Heart right ventricle (tissue), 16 donors: ENCODE data around the gene BRIP1. TPM values are rescaled to one million over a fixed set of nuclear protein-coding genes. Genes with fewer than 3 reads are reported as not detected.
"Not testable (repeated sequence)": the region's sequence is repeated elsewhere in the genome, so short reads cannot be mapped to it uniquely, and the experiment has no call there.

Experiments
- ATAC-seq, 8 donors: fragments of 200-7000 bp; cut with Tn5 transposase; one replicate each; pipeline ENCODE4 v1.9.1; 2020; ENCODE audit warnings: mild to moderate bottlenecking in 8 of 8, moderate library complexity in 8 of 8, moderate number of reproducible peaks in 1 of 8
- DNase-seq, 2 donors: peaks; one replicate each; pipeline ENCODE4 v3.0.0-alpha.2; 2020
- H3K27ac ChIP-seq, 10 donors: fragments of 200-600 bp; sonication (generic) in 2 of 10; one replicate each; pipeline versions ENCODE4 v1.5.0 to v1.8.0; 2020 to 2022; ENCODE audit warnings: mild to moderate bottlenecking in 3 of 10
- H3K27me3 ChIP-seq, 7 donors: fragments of 200-600 bp; one replicate each; pipeline ENCODE4 v1.8.0; 2021 to 2022; ENCODE audit warnings: mild to moderate bottlenecking in 2 of 7
- H3K36me3 ChIP-seq, 9 donors: fragments of 200-600 bp; sonication (generic) in 1 of 9; one replicate each; pipeline versions ENCODE4 v1.5.0 to v1.8.0; 2020 to 2022; ENCODE audit warnings: mild to moderate bottlenecking in 2 of 9
- H3K4me1 ChIP-seq, 9 donors: fragments of 200-600 bp; sonication (generic) in 1 of 9; one replicate each; pipeline versions ENCODE4 v1.5.0 to v1.8.0; 2020 to 2022; ENCODE audit warnings: mild to moderate bottlenecking in 4 of 9
- H3K4me3 ChIP-seq, 10 donors: fragments of 200-600 bp; sonication (generic) in 2 of 10; one replicate each; pipeline versions ENCODE4 v1.5.0 to v1.8.0; 2020 to 2022; ENCODE audit warnings: mild to moderate bottlenecking in 7 of 10, moderate library complexity in 2 of 10
- H3K9me3 ChIP-seq, 11 donors: fragments of 200-600 bp in 10 of 11; sonication (generic) in 2 of 11; one replicate each; pipeline versions ENCODE4 v1.5.0 to v1.8.0; 2013 to 2022; ENCODE audit warnings: mild to moderate bottlenecking in 2 of 11, control low read depth in 1 of 11, moderate library complexity in 1 of 11
- WGBS, 2 donors: extraction: QIAGEN DNeasy Blood & Tissue Kit; methylation state at CpG; one replicate each; pipeline ENCODE4 v1.1.7; 2013; ENCODE audit warnings: inconsistent platforms in 1 of 2; 5-methylcytosine and 5-hydroxymethylcytosine counted together
- intact Hi-C, 10 donors: fragments of 100-400 bp; cut with DNase I; formaldehyde crosslinking; loops; one replicate each; pipeline versions ENCODE4 v1.11.1 to v1.14.2; 2022
- polyA plus RNA-seq, 2 donors: library from polyadenylated mRNA; stranded (reverse); fragments of 200-250 nt; gene quantifications; one replicate each; pipeline ENCODE4 v1.2.3, GENCODE V29; 2013
- total RNA-seq, 10 donors: library from RNA; stranded (reverse); fragmentation: NEBNext Ultra II Directional in 3 of 10; extraction: Animal tissue kit (Norgen Biotek cat#: 25700) in 3 of 10; gene quantifications; one replicate each; pipeline versions ENCODE4 v1.2.1 to v1.2.4, GENCODE V29; 2021 to 2023
- TF ChIP-seq, protein P1 (sequence below), 9 donors: fragments of 200-600 bp; sonication (generic) in 2 of 9; IDR thresholded peaks; one replicate each; pipeline versions ENCODE4 v1.5.0 to v1.8.0; 2021 to 2022; ENCODE audit warnings: antibody characterized with exemption in 9 of 9, mild to moderate bottlenecking in 5 of 9, moderate library complexity in 1 of 9
- donor health status: Arrhythmogenic right ventricular cardiomyopathy.
- donor health status: ischemic (EF 13 %, LVEDD 7.1; RV severe dilation, severe dysfunction).
- donor health status: healthy with polysubstance abuse.
- donor health status: DM: no; HTN: yes; CAD: no.
- donor health status: DM: no; HTN: no; CAD: no.
- donor health status: ischemic (EF 25% LVEDD 6.9; RV normal size, moderate dysfunction).
- donor health status: ischemic (EF 25% LVEDD 5.7; RV mildly dilated, moderate dysfunction).
- donor health status: healthy.
- donor health status: DM: yes; HTN: yes; CAD: no.
- donor health status: Ischemic cardiomyopathy.
- donor health status: ischemic (EF 35%, LVEDD 5.7; RV mildly dilated, moderate dysfunction).
- donor health status: nonischemic (EF 11% LVEDD 7.7; RV severe dilation, severe dysfunction).
- donor health status: DM: yes; HTN: yes; CAD: no.
- donor health status: PGD.
- donor health status: ischemic (EF 29% LVEDD 5.4; RV normal size, mild dysfunction).
- donor health status: nonischemic (EF 23%, LVEDD 6.1; RV moderate dilation, normal function).

BRIP1 gene
- total and polyA plus RNA-seq, 12 donors, result 0.03 to 2.1 (median 0.22) TPM; not detected in 1

DNA sequence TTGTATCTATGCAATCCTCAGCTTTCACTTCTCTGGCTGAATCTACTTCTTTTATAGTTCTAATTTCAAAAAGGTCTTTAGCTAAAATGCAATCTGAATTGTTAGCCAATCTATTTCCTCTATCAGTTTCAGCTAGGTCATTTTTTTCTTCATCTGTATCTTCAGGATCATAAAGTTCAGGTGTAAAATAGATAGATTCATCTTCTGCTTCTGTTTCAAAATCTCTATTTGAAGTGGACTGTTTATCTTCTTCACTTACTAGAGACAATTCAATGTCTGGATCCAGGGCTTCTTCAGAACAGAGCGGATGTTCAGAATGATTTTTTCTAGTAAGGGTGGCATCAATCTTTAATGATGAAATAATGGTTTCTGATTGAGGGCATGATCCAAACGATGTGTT, 179.9 kb downstream of the BRIP1 start:
- DNase-seq, result no peak
- intact Hi-C loops, result no loop called here
- no peak for ATAC-seq
- Histone ChIP-seq H3K9me3 (no peaks in the 10 kb centered on the region), H3K27me3 (no peaks in the 10 kb centered on the region), H3K36me3 (no peaks in the 10 kb centered on the region), H3K4me1 (no peaks in the 10 kb centered on the region), H3K27ac (no peak overlapping the region), H3K4me3 (no peak overlapping the region)
- TF ChIP-seq, protein P1, sequence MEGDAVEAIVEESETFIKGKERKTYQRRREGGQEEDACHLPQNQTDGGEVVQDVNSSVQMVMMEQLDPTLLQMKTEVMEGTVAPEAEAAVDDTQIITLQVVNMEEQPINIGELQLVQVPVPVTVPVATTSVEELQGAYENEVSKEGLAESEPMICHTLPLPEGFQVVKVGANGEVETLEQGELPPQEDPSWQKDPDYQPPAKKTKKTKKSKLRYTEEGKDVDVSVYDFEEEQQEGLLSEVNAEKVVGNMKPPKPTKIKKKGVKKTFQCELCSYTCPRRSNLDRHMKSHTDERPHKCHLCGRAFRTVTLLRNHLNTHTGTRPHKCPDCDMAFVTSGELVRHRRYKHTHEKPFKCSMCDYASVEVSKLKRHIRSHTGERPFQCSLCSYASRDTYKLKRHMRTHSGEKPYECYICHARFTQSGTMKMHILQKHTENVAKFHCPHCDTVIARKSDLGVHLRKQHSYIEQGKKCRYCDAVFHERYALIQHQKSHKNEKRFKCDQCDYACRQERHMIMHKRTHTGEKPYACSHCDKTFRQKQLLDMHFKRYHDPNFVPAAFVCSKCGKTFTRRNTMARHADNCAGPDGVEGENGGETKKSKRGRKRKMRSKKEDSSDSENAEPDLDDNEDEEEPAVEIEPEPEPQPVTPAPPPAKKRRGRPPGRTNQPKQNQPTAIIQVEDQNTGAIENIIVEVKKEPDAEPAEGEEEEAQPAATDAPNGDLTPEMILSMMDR (IDR thresholded peaks at IDR 0.05), result no peak
- 88 to 97% methylated on average over 2 of the region's 2 CpGs for WGBS, 2 donors

DNA sequence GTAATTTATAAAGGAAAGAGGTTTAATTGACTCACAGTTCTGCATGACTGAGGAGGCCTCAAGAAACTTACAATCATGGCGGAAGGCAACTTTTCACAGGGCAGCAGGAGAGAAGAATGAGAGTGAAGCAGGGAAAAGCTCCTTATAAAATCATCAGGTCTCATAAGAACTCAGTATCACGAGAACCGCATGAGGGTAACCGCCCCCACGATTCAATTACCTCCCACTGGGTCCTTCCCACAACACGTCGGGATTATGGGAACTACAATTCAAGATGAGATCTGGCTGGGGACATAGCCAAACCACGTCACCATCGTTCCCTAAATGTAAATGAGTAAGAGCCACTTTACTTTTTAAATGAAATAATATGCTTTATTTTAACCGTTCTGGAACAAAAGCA, 182.4 kb downstream of the BRIP1 start:
- WGBS, 2 donors, result 93 to 95% methylated on average over 10 of the region's 10 CpGs

DNA sequence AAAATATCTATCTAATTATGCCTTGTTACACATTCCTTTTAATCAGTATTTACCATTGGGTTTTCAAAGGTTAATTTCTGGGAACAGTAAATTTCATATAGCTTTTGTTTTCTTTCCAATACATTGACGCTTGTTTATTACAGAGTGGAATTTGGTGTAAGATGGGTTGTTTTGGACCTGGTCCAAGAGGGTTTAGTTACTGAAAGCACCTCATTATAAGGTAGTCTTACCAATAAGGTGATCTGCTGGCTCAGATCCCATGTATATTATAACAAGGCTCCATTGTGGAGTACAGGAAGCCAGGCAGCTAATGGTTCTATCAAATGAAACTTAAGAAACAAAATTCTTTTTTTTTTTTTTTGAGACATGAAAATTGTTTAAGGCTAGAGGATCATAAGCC, 185.0 kb downstream of the BRIP1 start:
- 85 to 95% methylated on average over 1 of the region's 1 CpG for WGBS, 2 donors
- Histone ChIP-seq H3K4me3 (no peak overlapping the region), H3K27me3 (peaks cover 0 to 5% (median 0%) of the 10 kb centered on the region in 7 donors), H3K27ac (no peak overlapping the region), H3K9me3 (no peaks in the 10 kb centered on the region), H3K36me3 (no peaks in the 10 kb centered on the region), H3K4me1 (no peaks in the 10 kb centered on the region)
- no peak for DNase-seq
- intact Hi-C loops, result no loop called here
- ATAC-seq, result no peak
- TF ChIP-seq, protein P1 (IDR thresholded peaks at IDR 0.05), result no peak

More for the DNA sequence above, 182.4 kb downstream of the BRIP1 start:
- intact Hi-C loops, result no loop called here
- ATAC-seq (no peak), DNase-seq (no peak)
- TF ChIP-seq, protein P1 (IDR thresholded peaks at IDR 0.05), result no peak
- no peaks in the 10 kb centered on the region for H3K36me3 ChIP-seq
- H3K9me3 ChIP-seq, result no peaks in the 10 kb centered on the region
- H3K4me1 ChIP-seq, result no peaks in the 10 kb centered on the region
- H3K4me3 ChIP-seq, result no peak overlapping the region
- H3K27ac ChIP-seq, result no peak overlapping the region
- no peaks in the 10 kb centered on the region for H3K27me3 ChIP-seq

DNA sequence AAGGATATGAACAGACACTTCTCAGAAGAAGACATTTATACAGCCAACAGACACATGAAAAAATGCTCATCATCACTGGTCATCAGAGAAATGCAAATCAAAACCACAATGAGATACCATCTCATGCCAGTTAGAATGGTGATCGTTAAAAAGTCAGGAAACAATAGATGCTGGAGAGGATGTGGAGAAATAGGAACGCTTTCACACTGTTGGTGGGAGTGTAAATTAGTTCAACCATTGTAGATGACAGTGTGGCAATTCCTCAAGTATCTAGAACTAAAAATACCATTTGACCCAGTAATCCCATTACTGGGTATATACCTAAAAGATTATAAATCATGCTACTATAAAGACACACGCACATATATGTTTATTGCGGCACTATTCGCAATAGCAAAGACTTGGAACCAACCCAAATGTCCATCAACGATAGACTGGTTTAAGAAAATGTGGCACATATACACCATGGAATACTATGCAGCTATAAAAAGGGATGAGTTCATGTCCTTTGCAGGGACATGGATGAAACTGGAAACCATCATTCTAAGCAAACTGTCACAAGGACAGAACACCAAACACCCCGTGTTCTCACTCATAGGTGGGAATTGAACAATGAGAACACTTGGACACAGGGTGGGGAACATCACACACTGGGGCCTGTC, 186.0 kb downstream of the BRIP1 start:
- ATAC-seq, intact Hi-C loops, H3K4me1 ChIP-seq, H3K36me3 ChIP-seq, H3K4me3 ChIP-seq, H3K9me3 ChIP-seq, DNase-seq, H3K27me3 ChIP-seq, H3K27ac ChIP-seq: not testable (repeated sequence)
- WGBS, 2 donors, result 66 to 84% methylated on average over 7 of the region's 7 CpGs

DNA sequence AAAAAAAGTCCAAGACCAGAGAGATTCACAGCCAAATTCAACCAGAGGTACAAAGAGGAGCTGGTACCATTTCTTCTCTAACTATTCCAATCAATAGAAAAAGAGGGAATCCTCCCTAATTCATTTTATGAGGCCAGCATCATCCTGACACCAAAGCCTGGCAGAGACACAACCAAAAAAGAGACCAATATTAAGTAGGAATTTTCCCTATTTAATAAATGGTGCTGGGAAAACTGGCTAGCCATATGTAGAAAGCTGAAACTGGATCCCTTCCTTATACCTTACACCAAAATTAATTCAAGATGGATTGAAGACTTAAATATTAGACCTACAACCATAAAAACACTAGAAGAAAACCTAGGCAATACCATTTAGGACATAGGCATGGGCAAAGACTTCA, 186.8 kb downstream of the BRIP1 start:
- H3K4me1 ChIP-seq, H3K9me3 ChIP-seq, H3K27me3 ChIP-seq, ATAC-seq, H3K27ac ChIP-seq, H3K4me3 ChIP-seq, H3K36me3 ChIP-seq, intact Hi-C loops, DNase-seq: not testable (repeated sequence)

DNA sequence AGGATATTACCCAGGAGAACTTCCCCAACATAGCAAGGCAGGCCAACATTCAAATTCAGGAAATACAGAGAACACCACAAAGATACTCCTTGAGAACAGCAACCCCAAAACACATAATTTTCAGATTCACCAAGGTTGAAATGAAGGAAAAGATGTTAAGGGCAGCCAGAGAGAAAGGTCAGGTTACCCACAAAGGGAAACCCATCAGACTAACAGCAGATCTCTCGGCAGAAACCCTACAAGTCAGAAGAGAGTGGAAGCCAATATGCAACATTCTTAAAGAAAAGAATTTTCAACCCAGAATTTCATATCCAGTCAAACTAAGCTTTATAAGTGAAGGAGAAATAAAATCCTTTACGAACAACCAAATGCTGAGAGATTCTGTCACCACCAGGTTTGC, 188.7 kb downstream of the BRIP1 start:
- H3K4me3 ChIP-seq, H3K27ac ChIP-seq, H3K27me3 ChIP-seq, H3K4me1 ChIP-seq, H3K9me3 ChIP-seq, ATAC-seq, intact Hi-C loops, H3K36me3 ChIP-seq, DNase-seq: not testable (repeated sequence)
- WGBS, 2 donors, result 96% methylated on average over 2 of the region's 2 CpGs

DNA sequence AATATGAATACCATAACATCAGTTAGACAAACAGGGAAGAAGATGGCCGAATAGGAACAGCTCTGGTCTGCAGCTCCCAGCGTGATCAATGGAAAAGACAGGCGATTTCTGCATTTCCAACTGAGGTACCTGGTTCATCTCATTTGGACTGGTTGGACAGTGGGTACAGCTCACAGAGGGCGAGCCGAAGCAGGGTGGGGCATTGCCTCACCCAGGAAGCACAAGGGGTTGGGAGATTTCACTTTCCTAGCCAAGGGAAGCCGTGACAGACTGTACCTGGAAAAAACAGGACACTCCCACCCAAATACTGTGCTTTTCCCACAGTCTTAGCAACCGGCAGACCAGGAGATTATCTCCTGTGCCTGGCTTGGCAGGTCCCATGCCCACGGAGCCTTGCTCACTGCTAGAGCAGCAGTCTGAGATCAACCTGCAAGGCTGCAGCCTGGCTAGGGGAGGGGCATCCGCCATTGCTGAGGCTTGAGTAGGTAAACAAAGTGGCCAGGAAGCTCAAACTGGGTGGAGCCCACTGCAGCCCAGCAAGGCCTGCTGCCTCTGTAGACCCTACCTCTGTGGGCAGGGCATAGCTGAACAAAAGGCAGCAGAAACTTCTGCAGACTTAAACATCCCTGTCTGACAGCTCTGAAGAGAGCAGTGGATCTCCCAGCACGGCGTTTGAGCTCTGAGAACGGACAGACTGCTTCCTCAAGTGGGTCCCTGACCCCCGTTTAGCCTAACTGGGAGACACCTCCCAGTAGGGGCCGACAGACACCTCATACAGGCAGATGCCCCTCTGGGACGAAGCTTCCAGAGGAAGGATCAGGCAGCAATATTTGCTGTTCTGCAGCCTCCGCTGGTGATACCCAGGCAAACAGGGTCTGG, 190.1 kb downstream of the BRIP1 start:
- H3K27ac ChIP-seq, H3K4me3 ChIP-seq, intact Hi-C loops, ATAC-seq, DNase-seq, H3K27me3 ChIP-seq, H3K36me3 ChIP-seq, H3K9me3 ChIP-seq, H3K4me1 ChIP-seq: not testable (repeated sequence)
- 83 to 86% methylated on average over 16 of the region's 16 CpGs for WGBS, 2 donors
